GM12891 (cell line): Measurements from ENCODE around the gene GRIA1.

ENCODE experiments used
- POLR2A ChIP-seq: IDR thresholded peaks from 2 replicates; pipeline ENCODE4 v1.6.1; 2011; ENCODE audit warnings: low read depth, low read length, control low read depth
- POLR2AphosphoS5 ChIP-seq: IDR thresholded peaks from 2 replicates; pipeline ENCODE4 v1.6.1; 2011; ENCODE audit warnings: low read depth, low read length, control low read depth
- TAF1 ChIP-seq: IDR thresholded peaks from 2 replicates; pipeline ENCODE4 v1.6.1; 2011; ENCODE audit warnings: low read depth, low read length, control low read depth

- TF ChIP-seq POLR2A (no peak), TAF1 (no peak), POLR2AphosphoS5 (no peak)
Measured at GRCh38 chr5:153784277-153784676, 293.8 kb downstream of the GRIA1 start.
